CD4-positive, alpha-beta T cell treated with Interleukin-17A for 4 hours (primary cell): Measurements from ENCODE around the gene DESI2.

ENCODE experiments used
- DNase-seq: peaks from one replicate; pipeline ENCODE4 v3.0.0-alpha.2; 2020; ENCODE audit warnings: mixed read lengths

DESI2 gene

DNA sequence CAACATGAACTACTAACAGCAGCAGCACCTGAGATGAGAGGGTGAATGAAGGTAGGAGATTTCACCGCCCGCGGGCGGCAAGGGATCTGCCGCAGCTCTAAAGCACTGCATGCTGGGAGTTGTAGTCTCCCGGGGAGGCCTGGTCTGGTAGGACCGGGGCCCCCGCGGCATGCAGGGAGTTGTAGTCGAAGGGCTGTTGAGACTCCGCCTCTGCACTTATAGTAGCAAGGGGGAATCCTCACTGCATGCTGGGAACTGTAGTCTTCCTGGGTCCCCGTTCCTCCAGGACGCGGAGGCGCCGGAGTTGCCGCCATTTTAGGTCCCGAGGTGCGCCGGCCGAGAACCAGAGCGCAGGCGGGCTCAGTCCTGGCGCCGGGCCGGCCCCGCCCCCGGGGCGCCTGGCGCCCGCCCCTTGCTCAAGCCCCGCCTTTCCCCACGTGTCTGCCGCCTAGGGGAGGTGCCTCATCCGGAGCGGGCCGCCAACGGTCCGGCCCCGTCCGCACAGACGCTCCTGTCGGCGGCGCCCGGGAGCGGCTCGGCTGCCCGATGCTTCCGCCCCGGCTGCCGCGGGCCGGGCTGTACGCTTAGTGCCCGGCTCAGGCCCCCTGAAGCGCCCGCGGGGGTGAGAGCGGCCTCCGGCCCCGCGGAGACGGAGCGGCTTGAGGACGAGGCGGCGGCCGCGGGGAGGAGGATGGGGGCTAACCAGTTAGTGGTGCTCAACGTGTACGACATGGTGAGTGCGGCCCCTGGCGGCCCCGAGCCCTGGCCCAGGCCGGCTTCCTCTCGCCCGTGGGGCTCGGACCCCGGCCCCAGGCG is at the start of gene DESI2:
DESI2 (plus strand) TSS at position 504 of the 816 bp plus-strand sequence; CDS start at position 692, 188 bp downstream.
- DNase-seq: peak; percentile 97

GRCh38 chr1:244603498-244603897 is 49.4 kb upstream of the DESI2 start:
- DNase-seq: no peak

DNA sequence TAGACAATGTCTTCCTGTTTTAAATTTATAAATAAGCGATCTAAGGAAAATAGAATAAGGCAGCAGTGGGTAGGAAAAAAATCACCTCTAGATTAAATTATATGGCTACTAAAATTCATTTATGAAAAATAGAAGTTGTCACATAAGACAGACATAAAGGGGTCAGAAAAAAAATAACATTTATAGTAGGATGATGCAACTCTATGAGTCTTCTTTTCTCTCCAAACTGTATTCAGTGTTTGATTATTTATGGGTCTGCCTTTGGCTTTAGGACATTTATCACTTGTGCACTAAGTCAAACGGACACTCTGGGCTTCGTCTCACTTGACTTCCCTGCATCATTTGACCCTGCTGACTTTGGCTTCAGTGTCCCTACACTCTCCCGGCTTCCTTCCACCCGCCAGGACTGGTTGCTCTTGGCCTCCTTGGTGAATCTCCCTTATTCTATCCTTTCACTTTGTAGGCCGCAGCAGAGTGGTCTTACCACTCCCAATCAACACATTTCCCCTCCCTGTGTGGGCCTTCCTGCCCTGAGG is 47.0 kb upstream of the DESI2 start:
- DNase-seq: no peak

GRCh38 chr1:244614113-244614836 is 38.7 kb upstream of the DESI2 start:
- no peak for DNase-seq

DNA sequence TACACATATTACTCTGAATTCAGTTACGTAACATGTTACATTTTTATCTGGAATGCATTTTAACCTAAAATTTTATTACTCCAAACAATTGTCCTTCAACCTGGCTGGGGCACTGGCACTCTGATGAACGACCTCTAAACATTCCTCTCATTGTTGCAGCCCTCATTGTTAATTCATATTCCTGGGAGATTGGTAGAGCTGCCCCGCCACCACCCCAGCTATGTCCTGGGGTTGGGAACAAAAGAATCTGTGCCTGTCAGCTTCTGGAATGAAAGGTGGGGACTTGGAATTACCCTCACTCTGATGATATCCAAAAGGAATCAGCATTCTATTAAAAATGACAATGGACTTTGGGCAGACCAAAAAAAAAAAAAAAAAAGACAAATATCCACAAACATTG is 38.0 kb upstream of the DESI2 start:
- DNase-seq: no peak

DNA sequence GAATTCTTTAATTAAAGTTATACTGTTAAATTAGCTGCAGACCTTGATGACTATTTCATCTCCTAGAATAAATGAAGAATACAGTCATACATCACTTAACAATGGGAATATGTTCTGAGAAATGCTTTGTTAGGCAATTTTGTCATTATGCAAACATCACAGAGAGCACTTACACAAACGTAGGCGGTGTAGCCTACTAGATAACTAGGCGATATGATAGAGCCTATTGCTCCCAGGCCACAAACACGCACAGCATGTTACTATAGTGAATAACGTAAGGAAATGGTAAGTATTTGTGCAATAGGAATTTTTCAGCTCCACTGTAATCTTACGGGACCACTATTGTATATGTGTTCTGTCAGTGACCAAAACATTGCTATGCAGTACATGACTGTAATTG is 37.6 kb upstream of the DESI2 start:
- DNase-seq: no peak

DNA sequence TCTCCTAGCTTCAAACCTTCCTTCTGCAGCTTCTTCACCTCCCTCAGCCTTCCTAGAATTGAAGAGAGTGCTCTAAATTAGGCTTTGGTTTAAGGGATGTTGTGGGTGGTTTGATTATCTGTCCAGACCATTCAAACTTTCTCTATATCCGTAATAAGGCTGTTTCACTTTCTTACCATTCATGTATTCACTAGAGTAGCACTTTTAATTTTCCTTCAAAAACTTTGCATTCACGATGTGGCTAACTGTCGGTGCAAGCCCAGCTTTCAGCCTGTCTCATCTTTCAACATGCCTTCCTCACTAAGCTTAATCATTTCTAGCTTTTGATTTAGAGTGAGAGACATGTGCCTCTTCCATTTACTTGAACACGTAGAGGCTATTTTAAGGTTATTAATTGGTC is 26.2 kb upstream of the DESI2 start:
- DNase-seq: no peak

- no peak for DNase-seq
Observed at GRCh38 chr1:244628789-244629188, 24.1 kb upstream of the DESI2 start.

DNA sequence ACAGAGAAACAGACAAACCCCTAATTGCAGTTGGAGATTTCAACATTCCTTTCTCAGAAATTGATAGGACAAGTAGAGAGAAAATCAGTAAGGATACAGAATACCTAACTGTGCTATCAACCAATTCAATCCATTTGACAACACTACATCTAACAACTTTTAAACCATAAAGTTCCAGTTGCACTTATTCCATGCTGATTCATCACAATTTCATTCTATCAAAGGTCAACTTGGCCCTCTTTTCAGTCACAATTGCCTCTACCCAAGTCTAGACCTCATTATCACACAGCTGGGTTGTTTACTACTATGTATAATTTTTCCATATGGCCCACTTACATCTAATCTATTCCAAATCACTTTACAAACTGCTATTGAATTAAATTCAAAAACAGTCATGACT is 19.8 kb upstream of the DESI2 start:
- DNase-seq: no peak

DNA sequence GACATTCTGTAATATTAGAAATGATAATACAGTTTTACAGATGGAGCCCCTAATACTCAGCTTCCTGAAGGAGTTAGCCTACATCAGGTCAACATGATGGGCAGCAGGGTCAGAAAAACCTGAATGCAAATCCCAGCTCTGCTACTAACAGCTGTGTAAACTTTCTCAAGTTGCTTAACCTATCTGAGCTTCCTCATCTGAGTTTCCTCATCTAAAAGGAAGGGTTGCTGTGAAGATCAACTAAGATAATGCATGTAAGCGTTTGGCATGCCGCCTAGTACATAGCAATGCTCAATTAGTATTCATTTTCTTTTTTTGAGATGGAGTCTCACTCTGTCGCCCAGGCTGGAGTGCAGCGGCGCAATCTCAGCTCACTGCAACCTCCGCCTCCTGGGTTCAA is 18.4 kb upstream of the DESI2 start:
- DNase-seq: no peak

DNA sequence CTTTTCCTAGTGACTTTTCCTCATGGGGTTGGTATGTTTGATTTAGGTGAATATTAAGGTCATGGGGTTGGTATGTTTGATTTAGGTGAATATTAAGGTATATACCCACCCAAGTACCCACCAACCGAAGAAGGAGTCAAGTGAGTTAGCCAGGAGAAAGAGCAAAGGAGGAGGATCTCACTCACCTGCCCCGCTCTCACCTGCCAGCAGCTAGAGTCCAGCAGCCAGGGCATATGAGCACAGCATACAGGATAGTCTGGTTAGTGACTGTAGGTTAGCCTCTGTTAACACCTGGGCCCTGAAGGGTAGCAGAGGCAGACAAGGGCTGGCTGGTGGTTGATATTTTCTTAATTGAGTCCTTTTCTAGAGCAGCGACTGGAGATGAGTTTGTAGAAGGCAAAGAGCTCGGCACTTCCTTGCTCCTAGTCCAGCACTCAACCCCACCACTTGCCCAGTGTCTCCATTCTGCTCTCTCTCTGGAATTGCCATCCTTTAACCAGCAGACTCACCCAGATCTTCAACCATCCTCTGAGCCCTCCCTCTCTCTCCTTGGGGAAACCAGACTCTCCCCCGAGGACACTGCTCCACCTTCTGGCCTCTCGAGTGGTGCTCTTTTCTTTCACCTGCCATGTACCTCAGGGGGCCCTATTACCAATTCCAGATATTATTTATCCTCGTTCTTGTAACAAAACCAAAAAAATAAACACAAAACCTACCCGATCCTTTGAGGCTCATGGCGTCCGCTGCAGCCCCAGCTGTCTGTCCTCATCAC is 16.3 kb upstream of the DESI2 start:
- no peak for DNase-seq

DNA sequence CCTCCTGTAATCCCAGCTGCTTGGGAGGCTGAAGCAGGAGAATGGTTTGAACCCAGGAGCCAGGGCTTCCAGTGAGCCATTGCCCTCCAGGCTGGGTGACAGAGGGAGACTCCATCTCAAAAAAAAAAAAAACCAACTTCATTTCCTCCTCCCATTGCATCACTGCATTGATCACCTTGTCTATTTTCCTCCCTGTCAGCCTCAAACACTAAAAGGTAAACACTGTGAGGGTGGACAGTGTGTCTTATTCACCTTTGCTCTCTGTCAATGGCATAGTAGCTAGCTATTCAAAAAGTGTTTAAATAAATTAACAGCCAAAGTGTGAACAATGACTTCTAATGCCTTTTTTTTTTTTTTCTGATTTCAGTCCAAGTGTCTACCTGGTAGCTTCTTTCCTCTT is 13.4 kb upstream of the DESI2 start:
- DNase-seq: no peak

- DNase-seq: no peak
Observed at GRCh38 chr1:244640917-244641316, 12.0 kb upstream of the DESI2 start.

GRCh38 chr1:244642526-244642925 is 10.4 kb upstream of the DESI2 start:
- no peak for DNase-seq

DNA sequence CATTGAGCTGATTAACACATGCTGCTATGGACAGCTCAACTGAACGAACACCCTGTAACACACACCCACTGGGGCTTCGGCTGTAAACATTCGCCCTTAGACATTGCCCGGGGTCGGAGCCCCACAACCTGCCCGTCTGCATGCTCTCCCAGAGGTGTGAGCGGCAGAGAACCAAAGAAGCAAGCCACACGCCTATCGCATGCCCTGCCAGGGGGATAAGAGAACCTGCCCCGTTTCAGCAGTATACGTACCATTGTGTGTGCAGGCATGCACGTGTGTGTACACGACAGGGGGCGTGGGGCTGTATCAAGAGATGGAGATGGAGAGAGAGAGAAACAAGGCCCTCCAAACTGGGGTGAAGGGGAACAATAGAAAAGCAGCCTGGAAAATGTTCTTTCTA is 9.9 kb upstream of the DESI2 start:
- no peak for DNase-seq

GRCh38 chr1:244645414-244645813 is 7.5 kb upstream of the DESI2 start:
- DNase-seq: no peak

GRCh38 chr1:244645890-244646289 is 7.0 kb upstream of the DESI2 start:
- DNase-seq: no peak

- DNase-seq: no peak
Observed at GRCh38 chr1:244647819-244648218, 5.1 kb upstream of the DESI2 start.

DNA sequence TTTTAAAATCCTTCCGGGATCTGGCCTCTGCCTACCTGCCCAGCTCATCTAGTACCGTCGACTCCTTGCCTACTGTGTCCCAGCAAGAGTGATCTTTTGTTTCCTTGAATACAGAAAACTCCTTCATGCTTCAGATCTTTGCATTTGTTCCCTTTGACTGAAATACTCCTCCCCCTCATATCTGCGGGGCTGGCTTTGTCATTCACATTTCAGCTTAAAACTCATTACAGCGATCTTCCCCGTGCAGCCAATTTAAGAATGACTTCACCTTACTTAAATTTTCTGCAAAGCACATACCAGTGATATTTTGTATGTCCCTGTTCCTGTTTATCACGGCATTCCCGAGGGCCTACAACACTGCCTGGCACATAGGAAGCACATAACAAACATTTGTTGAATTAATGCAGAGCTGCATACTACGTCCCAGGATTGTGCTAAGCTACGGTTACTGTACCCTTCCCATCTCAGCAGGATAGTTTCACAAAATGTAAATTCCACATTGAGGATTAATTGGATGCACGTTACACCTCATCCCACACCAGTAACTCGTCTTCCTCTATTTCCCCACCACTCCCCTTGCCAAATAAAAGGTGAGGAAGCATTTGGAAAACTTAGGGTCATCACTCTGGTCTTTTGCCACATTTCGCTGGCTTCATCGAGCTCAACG is 837 bp upstream of the DESI2 start:
- DNase-seq: peak; percentile 5

GRCh38 chr1:244653439-244654107 is 647 bp downstream of the DESI2 start:
- no peak for DNase-seq

GRCh38 chr1:244654108-244655038 is 1.4 kb downstream of the DESI2 start:
- no peak for DNase-seq
